Stimulated activated CD4-positive, alpha-beta T cell treated with anti-CD3 and anti-CD28 coated beads, Interleukin-4, amount 100 ng/mL, for 4 hours (primary cell): ENCODE data around the gene TANC2.

Source experiments
- DNase-seq, 2 experiments: peaks; one replicate each; pipeline ENCODE4 v3.0.0-alpha.2; 2020

Gene TANC2

DNA sequence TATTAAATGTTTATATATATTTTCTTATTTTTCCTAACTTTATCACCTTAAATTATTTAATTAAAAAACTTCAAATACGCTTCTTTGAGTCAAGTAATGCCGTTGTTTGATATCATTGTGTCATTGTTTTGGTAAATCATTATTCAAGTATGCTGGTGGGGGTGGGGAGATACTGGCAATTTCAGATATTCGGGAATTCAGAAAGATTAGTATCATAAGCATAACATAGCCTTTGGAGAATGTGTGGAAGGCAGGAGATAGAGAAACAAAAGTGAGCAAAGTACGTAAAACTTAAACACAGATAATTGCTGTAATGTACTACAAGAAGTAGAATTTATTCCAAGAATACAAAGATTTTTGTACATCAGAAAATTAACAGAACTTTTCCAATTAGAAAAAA is 49.8 kb downstream of the TANC2 start:
- no peak for DNase-seq
